GM19099 (cell line): Measurements from ENCODE around the gene SPEN.

Source experiments
- POLR2A ChIP-seq: IDR thresholded peaks from 3 replicates; pipeline ENCODE4 v1.6.1; 2011; ENCODE audit warnings: low read depth; ENCODE audit not compliant: insufficient read length; ENCODE audit errors: extremely low read depth

Gene SPEN

DNA sequence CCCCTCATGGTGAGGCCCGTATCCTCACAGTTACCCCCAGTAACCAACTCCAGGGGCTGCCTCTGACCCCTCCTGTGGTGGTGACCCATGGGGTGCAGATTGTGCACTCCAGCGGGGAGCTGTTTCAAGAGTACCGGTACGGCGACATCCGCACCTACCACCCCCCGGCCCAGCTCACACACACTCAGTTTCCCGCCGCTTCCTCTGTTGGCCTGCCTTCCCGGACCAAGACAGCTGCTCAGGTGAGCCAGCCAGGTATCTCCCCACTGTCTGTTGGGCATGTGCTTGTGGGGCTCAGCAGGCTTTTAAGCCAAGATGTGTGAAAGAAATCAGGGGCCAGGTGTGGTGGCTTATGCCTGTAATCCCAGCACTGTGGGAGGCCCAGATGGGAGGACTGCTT lies 88.5 kb downstream of the SPEN start:
- no peak for TF ChIP-seq POLR2A

DNA sequence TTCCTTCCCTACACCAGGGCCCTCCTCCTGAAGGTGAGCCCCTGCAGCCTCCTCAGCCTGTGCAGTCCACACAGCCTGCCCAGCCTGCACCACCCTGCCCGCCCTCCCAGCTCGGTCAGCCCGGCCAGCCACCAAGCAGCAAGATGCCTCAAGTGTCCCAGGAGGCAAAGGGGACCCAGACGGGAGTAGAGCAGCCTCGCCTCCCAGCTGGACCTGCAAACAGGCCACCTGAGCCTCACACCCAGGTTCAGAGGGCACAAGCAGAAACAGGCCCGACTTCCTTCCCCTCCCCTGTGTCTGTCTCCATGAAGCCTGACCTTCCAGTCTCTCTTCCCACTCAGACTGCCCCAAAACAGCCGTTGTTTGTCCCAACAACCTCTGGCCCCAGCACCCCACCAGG lies 89.6 kb downstream of the SPEN start:
- TF ChIP-seq POLR2A = no peak

DNA sequence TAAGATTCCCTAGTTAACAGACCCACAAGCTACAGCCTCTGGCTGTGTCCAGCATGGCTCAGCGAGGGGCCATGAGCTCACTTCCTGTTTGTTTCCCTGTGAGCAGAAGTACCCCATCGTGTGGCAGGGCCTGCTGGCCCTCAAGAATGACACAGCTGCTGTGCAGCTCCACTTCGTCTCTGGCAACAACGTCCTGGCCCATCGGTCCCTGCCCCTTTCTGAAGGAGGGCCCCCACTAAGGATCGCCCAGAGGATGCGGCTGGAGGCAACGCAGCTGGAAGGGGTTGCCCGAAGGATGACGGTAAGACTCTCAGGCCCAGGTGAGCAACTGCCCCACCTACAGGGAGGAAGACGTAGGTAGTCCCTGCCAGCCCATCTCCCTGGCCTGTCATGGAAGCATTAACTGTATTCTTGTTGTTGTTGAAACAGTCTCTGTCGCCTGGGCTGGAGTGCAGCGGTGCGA lies 90.2 kb downstream of the SPEN start:
- no peak for TF ChIP-seq POLR2A

DNA sequence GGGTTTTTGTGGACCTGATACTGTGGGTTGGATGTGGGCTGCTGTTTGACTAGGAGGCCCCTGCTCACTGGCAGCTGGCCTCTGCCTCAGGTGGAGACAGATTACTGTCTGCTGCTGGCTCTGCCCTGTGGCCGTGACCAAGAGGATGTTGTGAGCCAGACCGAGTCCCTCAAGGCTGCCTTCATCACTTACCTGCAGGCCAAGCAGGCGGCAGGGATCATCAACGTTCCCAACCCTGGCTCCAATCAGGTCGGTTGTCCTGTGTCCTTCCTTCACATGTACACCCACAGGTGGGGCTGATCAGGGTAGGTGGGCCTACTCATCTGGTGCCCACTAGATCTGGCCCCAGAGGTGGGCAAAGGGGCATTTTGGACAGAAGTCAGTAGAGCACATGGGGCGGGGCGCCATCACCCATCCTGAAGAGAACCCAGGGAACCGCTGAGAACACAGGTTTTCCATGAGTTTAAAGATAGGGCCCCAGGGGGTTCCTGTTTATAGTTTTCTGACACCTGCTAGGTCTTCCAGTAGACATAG lies 91.2 kb downstream of the SPEN start:
- no peak for TF ChIP-seq POLR2A

DNA sequence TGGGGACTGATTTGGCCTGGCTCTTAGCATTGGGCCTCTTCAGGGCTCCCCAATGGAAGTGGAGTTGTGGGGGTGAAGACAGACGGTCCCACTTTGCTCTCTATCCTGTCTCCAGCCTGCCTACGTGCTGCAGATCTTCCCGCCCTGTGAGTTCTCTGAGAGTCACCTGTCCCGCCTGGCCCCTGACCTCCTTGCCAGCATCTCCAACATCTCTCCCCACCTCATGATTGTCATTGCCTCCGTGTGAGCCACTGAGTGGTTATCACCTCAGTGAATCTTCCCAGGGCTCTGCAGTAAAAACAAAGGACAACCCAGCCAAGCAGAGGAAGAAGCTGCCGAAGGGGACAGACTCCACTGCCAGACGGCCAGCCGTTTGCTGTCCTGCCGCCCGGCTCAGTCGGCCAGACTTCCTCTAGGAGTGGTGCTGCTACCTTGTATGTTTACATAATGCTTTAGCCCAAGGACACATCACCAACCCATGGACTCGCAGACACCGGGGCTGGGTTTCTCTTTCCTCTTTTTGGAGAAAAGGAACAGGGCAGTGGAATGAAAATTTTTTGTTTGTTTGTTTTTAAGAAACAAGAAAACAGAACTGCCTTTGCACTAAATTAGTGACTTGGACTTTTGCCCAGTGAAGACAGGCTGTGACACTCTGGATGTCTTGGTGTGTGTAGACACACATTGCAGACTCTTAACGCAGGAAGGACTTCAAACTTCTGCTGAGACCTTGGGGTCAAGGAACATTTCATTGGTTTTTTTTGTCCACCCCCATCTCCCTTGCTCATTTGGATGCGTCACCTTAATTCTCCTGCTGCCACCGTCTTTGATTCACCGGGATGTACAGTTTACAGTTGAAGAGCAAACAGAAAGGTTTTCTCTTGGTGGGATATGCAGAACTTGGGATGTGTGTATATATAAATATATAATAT lies 91.9 kb downstream of the SPEN start:
- no peak for TF ChIP-seq POLR2A

DNA sequence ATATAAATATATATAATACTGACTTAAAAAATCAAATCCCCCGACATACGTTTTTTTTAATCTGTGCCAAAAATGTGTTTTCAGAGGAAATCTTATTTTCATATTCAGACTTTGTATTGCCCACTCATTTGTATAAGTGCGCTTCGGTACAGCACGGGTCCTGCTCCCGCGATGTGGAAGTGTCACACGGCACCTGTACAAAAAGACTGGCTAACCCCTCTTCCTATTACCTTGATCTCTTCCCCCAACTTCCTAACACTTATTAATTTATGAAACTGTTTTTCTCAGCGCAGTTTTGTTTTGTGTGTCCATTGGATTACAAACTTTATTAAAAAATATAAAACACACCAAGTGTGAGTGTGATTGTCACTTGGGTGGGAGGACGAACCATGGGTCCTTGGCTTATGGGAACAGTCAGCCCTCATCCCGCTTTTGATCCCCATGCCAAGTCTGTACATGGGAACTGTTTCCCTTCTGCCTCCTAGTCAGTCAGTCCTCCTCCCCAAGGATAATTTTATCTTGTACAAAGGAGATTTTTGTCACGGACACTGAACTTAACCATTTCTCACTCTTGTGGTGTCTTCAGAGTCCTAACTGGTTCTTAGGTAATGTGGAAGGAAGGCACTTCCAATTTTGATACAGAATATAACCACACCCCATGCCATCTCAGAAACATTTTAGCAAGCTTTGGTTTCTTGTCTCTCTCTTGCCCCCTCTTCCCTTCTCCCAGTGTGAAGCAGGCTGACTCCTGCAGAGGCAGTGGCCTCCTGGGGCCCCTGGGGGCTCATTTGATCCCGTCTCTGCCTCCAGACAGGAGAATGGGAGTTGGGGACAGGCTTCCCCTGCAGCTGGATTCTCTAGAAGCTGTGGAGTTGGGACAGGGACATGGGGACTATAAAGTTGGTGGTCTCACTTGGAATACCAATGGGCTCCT lies 92.9 kb downstream of the SPEN start:
- TF ChIP-seq POLR2A = no peak

DNA sequence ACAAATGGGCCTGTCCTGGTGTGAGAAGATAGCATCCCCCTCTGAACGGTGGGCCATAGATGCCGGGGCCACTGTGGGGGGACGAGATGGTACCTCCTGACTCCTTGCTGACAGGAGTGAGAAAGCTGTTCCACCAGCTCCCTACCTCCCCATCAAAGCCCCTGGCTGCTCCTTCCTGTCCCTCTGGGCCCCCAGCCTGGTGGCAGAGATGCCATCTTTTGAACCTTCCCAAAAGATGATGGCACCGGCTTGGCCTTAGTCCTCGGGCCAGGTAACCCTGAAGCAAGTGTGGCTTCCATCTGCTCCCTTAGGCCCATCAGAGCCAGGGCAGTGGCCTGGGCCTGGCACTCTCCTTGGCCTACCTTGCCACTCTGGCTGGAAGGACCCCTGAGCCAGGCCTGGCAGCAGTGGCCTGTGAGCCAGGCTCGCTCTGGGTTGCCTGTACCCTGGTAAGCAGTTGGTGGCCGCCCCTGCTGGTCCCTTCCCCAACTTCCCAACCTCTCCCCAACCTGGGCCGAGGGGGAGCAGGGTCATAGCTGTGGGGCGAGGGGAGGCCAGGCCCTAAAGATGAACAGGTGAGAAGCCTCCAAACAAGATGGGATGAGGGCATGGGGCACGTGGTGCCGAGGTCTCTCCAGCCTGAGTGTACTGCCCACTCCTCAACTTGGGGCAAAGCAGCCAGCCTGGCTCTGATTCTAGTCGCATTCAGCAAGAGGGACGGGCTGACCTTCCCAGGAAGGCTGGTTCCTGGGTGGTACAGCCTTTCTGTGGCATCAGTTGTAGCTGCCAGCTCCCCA lies 93.7 kb downstream of the SPEN start:
- TF ChIP-seq POLR2A = no peak

DNA sequence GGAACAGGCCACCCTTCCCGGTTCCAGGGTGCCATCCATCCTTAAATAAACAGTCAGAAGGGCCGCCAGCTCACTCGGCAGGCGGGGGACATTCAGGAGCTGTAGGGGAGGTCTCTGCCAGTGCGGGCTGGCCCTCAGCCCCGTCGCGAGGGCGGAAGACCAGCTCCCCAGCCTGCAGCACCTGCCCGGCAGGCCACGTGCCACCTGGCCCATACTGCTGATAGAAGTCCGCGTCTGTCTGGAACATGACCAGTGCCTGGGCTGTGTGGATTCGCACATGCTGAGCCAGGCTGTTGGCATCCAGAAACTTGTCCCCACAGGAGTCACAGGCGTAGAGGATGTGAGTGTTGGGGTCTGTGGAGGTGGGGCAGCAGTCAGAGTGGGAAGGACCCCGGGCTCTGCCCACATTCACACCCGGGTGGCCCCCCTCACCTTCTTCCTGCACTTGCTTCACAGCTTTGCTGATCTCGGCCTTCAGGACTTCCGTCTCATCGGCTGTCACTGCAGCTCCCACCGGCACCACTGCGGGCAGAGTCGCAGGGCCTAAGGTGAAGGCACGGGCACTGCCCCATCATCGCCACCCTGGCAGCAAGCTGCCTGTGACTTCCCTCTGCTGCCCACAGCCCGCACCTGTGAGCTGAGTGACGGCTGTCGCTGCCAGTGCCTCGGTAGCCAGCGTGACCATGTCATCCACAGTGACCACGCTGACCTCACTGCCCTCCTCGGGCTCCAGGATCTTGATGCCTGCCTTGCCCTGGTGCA lies 94.6 kb downstream of the SPEN start:
- no peak for TF ChIP-seq POLR2A

DNA sequence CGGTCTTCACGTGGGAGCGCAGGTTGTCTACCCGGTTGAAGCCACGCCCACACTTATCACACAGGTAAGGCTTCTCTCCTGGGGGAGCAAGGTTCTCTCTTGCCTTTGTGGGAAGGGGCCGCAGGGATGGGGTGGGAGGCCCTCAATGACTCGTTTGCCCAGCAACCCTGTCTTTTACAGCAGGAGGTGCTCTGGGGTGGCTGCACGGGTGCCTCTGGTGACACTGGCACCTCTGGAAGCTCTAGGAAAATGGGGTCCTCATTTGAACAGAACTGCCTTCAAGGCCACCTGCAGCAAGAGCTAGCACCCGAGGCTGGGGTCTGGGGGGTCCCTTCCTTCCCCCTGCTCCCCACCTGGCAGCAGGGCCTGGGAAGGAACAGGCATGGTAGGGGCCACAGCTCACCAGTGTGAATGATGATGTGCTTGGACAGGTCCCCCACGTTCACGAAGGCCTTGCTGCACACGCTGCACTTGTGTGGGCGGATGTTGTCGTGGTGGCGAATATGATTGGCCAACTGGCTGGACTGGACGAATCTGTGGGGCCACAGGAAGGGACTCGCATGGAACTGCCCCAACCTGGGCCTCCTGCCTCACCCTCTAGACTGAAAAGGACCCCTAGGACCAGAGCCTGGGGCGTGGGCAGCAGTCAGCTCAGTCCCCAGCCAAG lies 95.3 kb downstream of the SPEN start:
- peak; percentile 0 for TF ChIP-seq POLR2A

DNA sequence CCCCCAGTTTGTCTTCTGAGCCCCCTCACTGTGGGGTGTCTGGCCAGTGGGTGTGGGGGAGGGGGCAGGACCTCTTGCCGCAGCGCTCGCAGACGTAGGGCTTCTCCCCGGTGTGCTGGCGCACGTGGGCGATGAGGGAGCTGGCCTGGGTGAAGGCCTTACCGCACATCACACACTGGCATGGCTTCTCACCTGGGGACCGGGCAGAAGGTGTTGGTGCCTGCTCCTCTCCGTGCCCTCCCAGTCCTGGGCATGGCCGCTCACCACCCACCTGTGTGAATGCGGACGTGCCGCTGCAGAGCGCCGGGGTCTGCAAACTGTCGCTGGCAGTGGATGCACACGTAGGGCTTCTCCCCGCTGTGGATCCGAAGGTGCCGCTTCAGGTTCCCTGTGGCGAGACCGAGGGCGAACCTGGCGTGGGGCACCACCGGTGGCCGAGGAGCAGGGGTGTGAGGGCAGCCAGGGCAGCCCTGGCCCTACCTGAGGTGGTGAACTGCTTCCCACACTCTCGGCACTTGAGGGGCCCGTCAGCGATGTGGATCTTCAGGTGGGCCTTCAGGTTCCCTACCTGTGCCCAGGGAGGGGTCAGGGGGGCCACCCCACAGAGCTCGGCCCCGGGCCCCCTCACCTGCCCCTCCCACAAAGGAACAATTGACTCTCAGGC lies 96.0 kb downstream of the SPEN start:
- TF ChIP-seq POLR2A = no peak

DNA sequence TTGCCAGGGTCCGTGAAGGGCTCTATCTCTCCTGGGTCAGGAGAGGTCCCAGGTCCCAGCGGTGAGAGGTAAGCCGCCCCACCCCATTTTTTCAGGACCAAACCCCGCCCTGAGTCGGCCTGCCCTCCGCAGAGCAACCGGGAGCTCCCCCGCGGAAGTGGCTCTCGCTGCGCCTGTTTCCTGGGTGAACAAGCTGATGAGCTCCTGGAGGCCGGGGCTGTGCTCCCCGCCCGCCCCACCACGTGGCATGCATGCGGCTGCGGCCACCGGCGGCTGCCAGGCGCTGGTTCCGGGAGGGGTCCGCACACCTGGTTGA lies 96.4 kb downstream of the SPEN start:
- TF ChIP-seq POLR2A = no peak

DNA sequence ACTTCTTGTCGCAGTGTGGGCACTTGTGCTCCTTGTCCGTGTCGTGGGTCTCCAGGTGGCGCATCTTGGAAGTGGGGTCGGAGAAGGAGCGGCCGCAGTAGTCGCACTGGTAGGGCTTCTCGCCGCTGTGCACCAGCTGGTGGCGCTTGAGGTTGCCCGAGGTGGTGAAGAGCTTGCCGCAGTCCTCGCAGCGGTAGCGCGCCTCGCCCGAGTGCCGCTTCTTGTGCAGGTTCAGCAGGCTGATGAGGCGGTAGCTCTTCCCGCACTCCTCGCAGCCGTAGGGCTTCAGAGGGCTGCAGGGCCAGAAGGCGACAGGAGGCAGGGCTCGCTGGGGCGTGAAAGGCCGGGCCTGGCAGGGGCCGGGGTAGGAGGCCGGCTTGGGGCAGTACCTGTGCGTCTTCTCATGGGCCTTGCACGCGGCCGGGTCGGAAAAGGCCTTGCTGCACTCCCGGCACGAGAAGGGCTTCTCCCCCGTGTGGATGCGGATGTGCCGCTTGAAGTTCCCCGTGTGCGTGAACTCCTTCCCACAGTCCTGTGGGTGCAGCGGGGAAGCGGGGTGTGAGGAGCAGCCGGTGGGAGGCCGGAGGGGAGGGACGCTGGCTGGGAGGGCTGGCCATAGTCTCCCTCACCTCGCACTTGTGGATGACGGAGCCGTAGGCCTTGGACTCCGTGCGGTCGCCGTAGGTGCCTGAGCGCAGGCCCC lies 97.0 kb downstream of the SPEN start:
- no peak for TF ChIP-seq POLR2A
